GM19455 (cell line): ENCODE measurements around the gene GLDN.
A peak's percentile ranks its signal among the peaks of the same experiment; 100 is the strongest.

Experiments
- ATAC-seq: cut with Tn5 transposase; IDR thresholded peaks from one replicate; pipeline ENCODE4 v1.9.1; 2021; ENCODE audit not compliant: unreplicated experiment

The GLDN gene

GRCh38 chr15:51322621-51323296 lies 18.7 kb upstream of the GLDN start:
- no peak for ATAC-seq

GRCh38 chr15:51323749-51324148 lies 17.7 kb upstream of the GLDN start:
- no peak for ATAC-seq

- ATAC-seq = no peak
Observed at GRCh38 chr15:51325167-51325566, 16.3 kb upstream of the GLDN start.

DNA sequence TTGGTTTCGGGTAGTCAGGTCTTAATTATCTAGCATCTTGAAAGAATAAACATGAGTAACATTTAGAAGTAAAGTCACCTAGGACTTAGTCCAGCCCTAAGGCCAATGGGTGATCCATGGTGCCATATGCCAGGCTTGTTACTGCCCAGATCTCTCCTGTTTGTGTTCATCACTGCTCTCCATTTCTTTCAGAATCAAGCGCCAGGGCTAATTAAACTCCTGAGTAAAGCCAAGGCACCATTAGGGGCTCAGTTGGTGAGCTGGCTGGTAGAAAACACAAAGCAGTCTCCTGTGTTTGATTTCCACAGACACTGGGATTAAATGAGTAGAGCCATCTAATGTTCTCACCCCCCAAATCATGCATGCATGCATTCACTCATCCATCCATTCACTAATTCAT lies 14.4 kb upstream of the GLDN start:
- no peak for ATAC-seq

DNA sequence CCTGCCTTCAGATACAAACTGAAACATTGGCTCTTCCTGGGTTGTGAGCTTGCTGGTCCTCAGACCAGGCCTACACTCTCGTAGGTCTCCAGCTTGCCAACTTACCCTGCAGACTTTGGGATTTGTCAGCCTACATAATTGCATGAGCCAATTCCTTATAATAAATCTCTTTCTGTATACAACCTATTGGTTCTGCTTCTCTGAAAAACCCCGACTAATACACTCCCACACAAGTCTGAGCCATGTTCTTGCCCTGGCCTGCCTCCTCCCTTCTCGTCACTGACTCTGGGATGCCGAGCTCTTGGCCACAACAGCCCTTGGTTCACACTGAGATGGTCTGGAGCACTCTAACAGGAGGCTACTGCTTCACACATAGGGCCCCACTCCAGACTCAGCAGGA lies 12.5 kb upstream of the GLDN start:
- ATAC-seq = no peak

DNA sequence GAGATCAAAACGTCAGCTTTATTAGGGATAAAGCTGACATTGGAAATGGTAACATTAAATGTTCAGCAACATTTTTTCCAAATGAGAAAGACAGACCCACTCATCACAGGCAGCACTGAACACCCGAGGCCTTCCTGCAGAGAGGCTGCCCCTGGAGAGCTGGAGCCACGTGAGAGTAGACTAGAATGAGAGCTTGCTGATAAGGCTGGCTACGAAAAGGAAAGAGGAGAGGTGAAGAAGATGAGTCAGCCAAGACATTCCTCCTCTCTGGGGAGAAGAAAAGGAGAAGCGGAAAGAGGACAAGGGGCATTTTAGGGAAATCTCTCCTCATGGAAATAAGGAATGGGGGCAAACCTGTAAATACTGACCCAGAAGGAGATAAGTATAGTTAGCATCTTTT lies 10.3 kb upstream of the GLDN start:
- ATAC-seq = no peak

- no peak for ATAC-seq
Observed at GRCh38 chr15:51332206-51333147, 9.0 kb upstream of the GLDN start.

DNA sequence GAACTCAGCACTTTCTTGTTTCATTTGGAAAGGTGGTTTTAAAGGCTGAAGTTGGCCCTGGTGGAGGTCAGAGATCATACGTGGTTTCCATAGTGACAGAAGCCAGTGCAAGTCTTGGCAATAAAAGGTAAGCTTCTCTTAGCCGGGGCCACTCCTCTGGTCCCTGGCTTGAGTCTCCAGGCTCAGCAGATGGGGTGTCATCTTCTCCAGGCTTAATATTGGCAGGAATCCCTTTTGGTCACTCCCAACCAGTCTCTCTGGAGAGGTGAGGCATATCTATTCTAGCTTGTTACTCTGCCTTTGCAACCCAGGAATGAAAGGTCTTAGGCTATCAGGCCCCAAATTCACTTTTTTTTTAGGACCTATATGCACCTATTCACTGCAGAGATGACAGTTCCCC lies 7.9 kb upstream of the GLDN start:
- no peak for ATAC-seq

DNA sequence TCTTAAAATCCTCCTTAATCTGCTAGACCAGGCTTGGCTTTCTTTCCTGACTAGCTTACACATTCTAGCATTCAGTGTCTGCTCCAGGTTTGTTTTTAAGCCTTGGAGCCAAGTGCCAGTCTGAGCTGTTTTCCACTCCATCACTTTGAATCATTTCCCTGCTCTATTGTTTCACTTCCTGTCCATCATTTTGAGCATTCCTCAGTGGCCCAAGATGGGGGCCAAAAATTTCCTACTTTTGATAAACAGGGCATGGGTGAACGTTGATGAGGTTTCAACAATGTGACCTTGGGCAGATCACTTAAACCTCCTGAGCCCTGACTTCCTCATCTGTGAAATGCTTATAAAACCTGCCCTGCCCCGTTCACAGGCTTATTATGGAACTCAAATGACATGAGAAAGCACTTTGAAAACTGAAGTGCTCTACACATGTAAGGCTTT lies 7.4 kb upstream of the GLDN start:
- no peak for ATAC-seq

GRCh38 chr15:51335087-51335486 lies 6.4 kb upstream of the GLDN start:
- no peak for ATAC-seq

DNA sequence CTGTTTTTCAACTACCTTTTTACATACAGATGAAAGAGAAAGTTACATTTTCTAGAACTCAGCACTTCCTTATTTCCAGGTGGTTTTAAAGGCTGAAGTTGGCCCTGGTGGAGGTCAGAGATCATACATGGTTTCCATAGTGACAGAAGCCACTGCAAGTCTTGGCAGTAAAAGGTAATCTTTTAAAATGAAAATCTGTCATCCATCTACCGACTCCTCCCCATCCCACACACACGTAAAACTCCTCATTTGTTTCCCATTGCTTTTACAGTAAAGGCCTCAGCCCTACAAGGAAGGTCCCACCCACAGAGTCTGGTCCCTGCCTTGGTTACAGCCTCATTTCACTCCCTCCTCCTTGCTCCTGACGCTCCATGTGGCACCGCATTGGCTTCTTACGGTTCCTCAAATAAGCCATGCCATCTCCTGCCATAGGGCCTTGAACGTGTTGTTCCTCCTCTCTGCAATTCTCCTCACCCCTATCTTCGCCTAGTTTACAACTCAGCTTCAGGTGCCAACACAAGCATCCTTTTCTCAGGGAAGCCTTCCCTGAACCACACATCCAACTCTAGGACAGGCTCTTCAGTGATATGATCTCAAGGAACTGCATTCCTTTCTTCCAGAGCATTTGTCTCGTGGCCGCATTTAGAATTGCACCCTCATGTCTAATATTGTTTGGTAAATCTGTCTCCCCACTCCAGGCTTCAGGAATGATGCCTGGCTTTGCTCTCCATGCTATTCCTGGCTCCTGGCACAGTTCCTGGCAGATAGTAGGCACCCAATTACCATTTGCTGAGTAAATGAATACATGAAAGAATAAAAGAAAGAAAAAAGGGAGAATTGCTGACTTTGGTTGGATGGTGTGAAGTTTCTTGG lies 5.7 kb upstream of the GLDN start:
- no peak for ATAC-seq

DNA sequence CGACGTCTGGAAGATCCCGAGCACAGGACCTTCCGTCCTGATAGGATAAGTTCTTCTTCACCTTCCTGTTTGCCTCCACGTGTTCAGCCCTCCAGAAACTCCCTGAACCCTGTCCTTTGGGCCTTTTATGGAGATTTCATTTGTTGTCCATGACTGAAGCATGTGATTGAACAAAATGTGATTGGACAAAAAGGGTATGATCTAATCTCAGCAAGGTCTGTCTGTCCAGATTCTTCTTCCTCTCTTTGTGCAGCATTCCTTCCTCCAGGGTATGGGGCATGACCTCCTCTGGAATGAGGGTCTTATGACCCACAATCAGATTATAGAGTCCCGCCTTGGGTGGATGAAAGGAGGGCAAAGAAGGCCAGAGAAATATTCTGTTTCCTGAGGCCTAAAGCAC lies 3.0 kb upstream of the GLDN start, which contains the start of gene CYP19A1:
CYP19A1 (minus strand) TSS at position 101 of the 400 bp plus-strand sequence. CDS start 95,684 bp downstream, outside the sequence.
- no peak for ATAC-seq

DNA sequence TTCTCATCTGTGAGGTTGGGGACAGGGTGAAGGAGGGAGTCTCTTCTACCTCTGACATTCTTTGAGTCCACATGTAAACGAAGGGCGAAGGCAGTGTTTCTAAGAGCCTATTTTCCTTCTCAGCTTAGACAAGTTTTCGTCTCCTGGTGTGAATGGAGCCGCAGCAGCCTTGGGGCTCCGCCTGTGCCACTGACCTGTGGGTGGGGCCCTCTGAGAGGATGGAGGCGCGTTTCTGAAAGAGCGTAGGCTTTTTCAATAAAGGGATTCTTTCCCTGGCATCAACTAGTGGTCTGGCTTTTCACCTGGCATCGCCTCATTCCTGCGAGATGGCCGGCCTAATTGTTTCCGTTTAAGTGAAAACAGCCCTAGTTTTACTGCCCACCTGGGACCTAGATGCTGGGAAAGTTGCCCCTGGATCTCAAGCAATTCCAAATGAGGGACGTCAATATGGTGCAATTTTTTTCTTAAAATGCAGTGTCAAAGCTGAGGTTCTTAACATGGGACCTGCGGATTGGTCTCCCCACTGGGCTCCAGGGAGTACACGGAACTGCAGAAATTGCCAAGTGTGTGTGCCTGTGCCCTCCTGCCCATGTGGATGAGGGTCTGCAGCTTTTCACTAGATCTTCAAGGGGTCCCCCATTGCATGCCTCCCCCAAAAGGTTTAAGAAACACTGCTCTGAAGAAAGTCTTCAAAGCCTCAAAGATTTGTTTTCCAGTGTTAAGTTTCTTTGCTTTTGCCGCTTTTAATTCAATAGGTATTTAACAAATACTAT lies 958 bp downstream of the GLDN start:
- no peak for ATAC-seq

DNA sequence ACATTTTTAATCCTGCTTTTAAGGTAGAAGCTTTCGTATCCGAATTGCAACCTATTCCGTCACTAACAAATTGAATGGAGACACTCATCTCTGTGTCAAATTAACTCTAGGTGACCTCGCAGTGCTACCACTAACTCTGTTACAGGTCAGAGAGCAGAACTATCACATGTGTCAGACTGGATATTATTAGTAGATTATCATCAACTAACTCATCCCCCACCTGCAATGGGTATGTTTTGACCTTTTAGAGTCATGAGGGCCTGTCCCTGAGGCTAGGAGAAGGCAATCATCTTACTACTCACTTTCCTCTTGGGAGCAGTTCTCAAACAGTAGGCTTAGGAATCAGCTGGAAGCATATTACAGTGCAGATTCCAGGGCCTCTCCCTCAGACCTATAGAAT lies 2.0 kb downstream of the GLDN start:
- ATAC-seq = no peak

DNA sequence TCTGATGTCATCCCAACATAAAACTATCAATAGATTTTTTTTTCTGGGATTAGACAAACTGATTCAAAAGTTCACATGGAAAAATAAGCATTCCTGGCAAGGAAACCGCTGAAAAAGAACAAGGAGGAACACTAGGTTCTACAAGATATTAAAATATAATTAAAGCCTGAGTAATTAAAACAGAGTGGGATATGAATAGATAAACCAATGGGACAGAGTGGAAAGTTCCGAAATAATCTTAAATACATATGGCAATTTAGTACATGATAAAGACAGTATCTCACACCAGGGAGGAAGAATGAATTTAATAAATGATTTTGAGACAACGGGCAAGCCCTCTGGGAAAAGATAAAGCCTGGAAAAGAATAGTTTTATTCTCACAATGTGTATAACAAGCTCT lies 4.7 kb downstream of the GLDN start:
- no peak for ATAC-seq

DNA sequence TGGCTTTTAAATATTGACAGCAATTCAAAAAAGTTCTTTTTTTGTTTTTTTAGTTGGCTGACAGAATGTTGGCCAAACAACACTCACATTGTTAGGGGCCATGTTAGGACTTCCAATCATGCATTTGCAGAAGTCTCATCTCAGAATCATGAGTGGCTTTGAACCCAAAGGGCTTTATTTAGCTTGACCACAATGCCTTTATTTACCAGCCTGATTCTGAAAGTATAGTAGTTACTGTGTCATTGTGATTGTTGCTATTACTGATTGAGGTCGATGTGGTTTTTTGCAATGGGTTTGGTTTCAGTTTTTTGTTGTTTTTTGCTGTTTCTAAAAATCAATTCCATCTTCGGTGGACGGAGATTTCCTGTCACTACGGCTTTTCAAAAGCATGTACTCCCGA lies 7.2 kb downstream of the GLDN start:
- peak; percentile 95 for ATAC-seq

DNA sequence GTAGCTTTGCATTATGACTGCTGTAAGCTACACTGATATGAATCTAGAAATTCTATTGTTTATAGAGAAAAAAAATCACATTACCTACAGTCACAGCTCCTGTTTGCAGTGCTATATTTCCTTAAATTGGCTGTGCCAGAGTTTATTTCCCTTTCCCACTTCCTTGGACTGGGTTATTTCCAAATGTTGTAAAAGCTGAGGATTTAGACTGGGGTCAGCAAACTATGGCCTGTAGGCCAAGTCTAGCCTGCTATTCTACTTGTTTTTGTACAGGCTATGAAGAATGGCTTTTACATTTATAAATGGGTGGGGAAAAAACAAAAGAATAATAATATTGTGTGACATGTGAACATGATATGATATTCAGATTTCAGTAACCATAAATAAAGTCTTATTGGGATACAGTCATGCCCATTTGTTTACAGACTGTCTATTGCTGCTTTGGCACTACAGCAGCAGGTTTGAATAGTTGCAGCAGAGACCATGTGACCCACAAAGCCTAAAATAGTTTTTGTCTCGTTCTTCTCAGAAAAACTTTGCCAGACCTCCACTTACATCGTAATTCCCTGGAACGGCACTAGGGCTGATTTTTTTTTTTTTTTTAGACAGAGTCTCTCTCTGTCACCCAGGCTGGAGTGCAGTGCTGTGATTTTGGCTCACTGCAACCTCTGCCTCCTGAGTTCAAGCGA lies 7.8 kb downstream of the GLDN start:
- ATAC-seq = no peak

DNA sequence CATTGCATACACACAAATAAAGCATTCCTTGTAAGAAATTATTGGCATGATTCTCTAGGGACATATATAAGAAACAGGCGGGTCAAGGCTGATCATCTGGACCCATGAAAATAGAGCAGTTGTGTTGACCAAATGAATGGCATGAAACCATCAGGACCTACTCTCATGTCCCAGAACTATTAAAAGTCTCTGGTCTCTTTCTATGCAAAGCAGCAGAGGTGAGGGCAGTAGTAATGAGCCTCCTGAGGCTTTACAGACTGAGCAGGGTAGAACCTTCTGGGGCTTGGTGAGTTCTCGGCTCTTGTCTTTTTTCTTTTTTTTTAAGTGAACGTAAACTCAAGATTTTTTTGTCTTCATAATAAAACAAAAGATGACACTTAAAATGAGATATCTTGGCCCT lies 9.3 kb downstream of the GLDN start:
- no peak for ATAC-seq

DNA sequence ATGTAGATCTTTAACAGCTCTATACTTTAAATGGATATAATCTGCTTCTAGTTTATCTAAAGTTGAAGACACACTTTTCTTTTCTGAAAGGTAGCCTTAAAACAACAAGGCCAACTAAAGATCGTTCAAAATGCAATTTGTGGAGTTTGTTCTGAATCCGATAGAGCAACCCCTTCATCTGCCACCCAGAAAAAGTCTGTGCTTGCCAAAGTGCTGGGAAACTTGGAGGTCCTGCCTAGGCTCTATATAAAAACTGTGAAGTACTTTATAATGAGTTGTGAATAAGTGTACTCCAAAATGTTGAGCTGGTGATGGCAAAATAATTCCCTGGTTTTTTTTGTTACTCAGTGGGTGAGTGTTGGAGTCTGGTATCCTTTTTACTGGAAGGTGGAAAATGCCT lies 12.5 kb downstream of the GLDN start:
- no peak for ATAC-seq

DNA sequence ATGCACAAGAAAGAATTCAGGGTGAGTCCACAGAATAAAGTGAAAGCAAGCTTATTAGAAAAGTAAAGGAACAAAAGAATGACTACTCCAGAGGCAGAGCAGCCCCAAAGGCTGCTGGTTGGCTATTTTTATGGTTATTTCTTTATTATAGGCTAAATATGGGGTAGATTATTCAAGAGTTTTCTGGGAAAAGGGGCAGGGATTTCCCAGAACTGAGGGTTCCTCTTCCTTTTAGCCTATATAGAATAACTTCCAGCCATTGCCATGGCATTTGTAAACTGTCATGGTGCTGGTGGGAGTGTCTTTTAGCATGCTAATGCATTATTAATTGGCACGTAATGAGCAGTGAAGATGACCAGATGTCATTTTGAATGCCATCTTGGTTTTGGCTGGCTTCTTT lies 13.6 kb downstream of the GLDN start:
- no peak for ATAC-seq
